ENCODE data around the gene NINL.
"Not testable (repeated sequence)": the region's sequence is repeated elsewhere in the genome, so short reads cannot be mapped to it uniquely, and the experiment has no call there.

NINL gene

DNA sequence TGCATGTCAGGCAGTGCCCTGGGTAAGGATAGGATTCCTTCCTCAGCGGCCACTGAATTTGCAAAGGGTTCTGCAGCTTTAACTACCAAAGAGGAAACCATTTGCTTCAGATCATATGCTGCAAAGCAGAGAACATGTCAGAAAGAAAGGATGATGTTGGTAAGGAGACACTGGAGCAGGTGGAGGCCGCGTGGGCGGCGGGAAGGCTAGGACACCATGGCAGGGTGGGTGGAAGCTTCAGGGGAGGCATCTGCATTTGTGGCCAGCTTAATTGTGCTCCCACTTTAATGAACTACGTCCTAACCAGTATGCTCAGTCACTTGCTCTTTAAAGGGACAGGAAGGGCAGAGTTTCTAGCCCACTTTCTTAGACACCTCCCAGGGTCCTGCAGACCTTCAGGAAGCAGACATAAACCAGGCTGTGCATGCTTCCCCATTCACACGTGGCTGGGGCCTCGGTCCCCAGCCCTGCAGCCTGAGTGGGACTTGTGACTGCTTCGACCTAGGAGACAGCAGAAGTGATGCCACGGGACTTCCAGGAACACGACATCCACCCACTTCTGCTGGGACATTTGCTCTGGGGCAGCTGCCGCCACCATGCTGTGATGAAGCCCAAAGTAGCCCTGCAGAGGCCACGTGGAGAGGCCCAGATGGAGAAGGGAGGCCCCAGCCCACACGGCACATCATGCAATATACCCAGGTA, 101.7 kb downstream of the NINL start:
- DNase-seq (ENCODE audit: low spot score) = no peak

- no peak for DNase-seq (ENCODE audit: low spot score)
These were observed 103.4 kb downstream of the NINL start for GRCh38 chr20:25481918-25482253.

DNA sequence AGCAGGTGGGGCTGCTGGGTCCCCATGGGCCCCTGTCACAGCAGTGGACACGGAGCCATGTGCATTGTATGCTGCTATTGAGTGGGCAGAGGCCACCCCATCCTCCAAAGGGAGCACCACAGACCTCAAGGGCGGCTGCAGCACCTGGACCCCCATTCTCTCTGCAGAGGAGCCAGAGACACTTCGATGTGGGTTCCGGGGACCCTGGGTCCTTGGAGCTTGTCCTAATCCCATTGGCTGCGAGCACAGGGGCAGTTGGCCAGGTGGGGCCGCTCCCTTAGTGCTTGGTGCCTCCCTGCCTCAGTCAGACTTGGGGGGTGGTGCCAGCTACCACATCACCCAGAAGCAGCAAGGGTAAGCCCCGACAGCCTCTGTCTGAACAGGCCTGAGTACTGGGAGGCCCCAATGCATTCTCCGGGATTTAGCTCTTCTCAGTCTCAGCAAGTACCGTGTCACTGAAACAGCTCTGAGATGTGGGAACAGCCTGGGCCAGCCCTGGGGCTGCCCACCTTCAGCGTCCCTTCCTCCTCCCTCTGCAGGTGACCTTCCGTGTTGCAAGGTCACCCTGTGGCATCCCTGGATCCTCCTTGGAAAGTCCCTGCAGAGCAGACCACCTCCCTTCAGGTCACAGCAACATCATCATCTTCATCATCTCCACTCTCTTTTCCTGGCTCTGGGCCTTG, 104.0 kb downstream of the NINL start:
- DNase-seq (ENCODE audit: low spot score) = no peak

DNA sequence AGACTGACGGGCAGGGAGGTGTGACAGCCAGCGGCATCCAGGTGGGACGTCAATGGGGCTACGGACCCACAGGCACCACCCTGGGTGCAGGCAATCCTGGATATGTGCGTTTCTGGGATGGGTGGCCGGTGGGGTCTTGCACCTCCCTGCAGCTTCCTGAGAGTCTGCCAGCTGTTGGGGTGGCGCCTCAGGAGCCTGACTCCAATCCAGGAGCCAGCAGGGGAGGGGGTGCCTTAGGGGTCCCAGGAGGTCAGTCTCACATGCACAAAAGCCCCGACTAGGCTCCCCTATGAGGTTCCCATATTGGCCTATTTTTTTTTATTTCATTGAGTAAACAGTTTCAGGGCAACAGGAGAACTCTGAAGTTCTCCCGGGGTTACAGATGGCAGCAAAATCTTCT, 104.5 kb downstream of the NINL start:
- no peak for DNase-seq (ENCODE audit: low spot score)

- no peak for DNase-seq (ENCODE audit: low spot score)
These were observed 105.2 kb downstream of the NINL start for GRCh38 chr20:25480156-25480555.

- DNase-seq (ENCODE audit: low spot score) = no peak
These were observed 105.7 kb downstream of the NINL start for GRCh38 chr20:25479638-25480037.

DNA sequence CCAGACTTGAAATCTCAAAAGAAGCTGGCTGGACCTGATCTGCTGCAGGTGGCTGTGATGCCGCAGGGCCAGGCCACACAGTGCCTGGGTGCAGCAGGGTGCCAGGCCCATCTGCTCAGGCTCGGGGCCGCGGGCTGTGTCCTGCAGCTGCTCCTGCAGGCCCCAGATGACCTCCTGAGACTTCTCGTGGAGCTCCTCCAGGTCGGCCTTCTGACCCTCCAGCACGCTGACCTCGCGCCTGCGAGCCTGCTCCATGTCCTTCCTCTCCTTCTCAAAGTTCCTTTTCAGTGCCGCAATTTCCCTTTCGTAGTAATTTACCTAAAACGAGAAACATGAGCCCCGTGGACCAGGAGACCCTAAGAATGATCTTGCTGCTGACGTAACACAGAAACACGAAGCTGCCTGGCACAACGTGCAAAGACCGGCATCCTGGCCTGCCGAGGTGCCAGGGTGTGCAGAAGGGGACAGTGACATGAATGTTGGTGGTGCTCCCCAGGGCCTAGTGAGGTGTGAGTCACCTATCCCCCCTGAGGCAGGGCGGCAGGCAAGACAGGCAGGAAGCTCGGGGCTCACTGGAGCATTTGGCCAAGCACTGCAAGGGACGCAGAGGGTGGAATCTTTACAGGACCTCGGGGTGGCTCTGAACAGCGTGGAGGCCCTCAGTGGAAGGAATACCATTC, 106.3 kb downstream of the NINL start:
- no peak for DNase-seq (ENCODE audit: low spot score)

- DNase-seq (ENCODE audit: low spot score) = no peak
These were observed 108.1 kb downstream of the NINL start for GRCh38 chr20:25477014-25477882.

DNA sequence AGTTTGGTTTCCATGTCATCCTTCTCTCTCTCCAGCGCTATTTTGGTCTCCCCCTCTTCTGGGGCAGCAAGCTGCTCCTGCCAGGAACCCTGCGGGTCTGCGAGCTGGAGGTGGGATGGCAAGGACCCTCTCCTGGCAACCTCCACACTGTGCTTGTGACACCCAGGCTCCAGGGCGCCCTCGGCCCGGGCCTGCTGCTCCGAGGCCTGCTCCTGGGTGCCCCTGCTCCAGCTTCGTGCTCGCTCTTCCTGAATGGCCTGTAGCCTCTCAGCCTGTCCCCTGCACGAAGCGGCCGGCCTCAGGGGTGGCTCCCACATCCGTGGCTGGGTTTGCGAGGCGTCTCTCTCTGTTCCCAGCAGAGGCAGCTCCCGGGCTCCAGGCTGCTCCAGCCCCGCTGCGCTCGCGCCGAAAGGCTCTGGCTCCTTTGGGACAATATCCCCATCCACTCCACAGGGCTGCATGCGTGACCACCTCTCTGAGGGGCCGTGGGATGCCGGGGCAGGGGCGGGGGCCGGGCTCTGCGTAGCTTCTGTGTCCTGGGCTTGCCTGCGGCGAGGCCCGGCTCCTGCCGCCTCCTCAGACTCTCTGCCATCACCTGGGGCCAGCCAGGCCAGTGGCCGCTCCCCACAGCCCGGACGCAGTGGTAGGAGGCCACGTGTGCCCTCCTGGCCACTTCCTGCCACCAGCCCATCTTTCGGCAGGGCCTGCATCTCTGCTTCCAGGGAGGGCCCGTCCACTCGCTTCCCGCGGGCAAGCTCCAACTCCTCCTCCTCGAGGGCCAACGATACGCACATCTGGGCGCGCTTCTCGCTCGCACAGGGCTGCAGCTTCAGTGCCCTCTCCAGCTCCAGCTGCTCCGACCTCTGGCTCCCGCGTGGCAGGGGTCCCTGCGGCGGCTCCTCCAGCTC, 109.0 kb downstream of the NINL start:
- no peak for DNase-seq (ENCODE audit: low spot score)

- not testable (repeated sequence) for DNase-seq (ENCODE audit: low spot score)
These were observed 112.0 kb downstream of the NINL start for GRCh38 chr20:25473297-25473696.

GRCh38 chr20:25471020-25471419, 114.3 kb downstream of the NINL start:
- DNase-seq (ENCODE audit: low spot score) = no peak

DNA sequence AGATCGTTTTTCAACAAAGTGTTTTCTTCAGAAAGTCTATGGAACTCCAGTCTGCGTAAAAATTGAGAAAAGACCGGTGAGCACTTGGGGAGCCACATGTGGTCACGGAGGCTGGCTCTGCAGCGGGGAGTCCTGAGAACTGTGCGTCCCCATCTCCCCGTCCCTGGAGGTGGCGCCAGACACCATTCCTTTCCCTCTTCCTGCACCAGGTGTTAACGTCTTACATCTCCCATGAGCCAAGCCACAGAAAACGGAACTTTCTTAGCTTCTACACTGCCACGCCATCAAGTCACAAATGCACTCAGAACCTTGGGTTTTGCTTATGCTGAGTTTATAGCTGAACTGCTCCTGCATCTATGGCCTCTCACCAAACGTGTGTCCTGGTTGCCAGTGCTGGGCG, 115.3 kb downstream of the NINL start:
- peak; percentile 79 for DNase-seq (ENCODE audit: low spot score)

GRCh38 chr20:25469558-25469957, 115.8 kb downstream of the NINL start:
- peak; percentile 21 for DNase-seq (ENCODE audit: low spot score)

DNA sequence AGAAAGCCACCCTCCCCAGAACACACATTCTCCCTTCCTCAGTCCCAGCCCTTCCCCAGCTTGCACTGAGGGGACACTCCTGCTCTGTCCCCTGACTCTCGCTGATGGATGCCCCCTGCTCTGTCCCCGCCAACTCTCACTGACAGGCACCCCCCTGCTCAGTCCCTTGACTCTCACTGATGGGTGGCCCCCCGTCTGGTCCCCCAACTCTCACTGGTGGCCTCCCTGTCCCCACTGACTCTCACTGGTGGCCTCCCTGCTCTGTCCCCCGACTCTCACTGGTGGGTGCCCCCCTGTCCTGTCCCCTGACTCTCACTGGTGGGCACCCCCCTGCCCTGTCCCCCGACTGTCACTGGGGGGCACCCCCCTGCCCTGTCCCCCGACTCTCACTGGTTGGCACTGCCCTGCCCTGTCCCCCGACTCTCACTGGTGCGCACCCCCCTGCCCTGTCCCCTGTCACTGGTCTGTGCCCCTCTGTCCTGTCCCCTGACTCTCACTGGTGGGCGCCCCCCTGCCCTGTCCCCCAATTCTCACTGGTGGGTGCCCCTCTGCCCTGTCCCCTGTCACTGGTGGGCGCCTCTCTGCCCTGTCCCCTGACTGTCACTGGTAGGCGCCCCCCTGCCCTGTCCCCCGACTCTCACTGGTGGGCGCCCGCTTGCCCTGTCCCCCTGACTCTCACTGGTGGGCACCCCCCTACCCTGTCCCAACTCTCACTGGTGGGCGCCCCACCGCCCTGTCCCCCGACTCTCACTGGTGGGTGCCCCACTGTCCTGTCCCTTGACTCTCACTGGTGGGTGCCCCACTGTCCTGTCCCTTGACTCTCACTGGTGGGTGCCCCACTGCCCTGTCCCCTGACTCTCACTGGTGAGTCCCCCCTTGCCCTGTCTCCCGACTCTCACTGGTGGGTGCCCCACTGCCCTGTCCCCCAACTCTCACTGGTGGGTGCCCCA, 116.9 kb downstream of the NINL start:
- no peak for DNase-seq (ENCODE audit: low spot score)

GRCh38 chr20:25467441-25467840, 117.9 kb downstream of the NINL start:
- no peak for DNase-seq (ENCODE audit: low spot score)

DNA sequence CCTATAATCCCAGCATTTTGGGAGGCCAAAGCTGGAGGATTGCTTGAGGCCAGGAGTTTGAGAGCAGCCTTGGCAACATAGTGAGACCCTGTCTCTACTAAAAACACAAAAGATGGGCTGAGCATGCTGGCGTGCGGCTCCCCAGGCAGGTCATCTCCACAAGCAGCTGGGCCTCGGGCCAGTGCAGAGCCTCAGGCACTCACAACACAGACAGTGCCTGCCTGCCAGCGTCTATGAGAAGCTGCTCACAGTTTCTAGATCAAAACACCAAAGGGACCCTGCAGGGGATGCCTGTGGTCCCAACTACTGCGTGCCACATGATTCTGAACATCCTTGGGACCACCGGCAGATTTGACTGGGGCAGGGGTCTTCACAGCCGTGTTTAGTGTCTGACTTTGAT, 118.5 kb downstream of the NINL start:
- no peak for DNase-seq (ENCODE audit: low spot score)

GRCh38 chr20:25465243-25466135, 119.8 kb downstream of the NINL start:
- DNase-seq (ENCODE audit: low spot score) = no peak

GRCh38 chr20:25464501-25465242, 120.7 kb downstream of the NINL start:
- no peak for DNase-seq (ENCODE audit: low spot score)

All from D341Med (cell line).